ENCODE measurements around the gene CDH4.

- TF ChIP-seq POLR2AphosphoS5 (IDR thresholded peaks at IDR 0.05; ENCODE audit: low read depth, low read length): no peak
- TF ChIP-seq TAF1 (IDR thresholded peaks at IDR 0.05; ENCODE audit: borderline replicate concordance, insufficient read depth, low read length): no peak
- TF ChIP-seq SIN3A (IDR thresholded peaks at IDR 0.05; ENCODE audit: borderline replicate concordance, insufficient read depth, low read length): no peak
- no peak for TF ChIP-seq REST (IDR thresholded peaks at IDR 0.05; ENCODE audit: insufficient read depth in 1 of 2, low read depth in 2 of 2, low read length in 2 of 2)
These were observed 78.4 kb downstream of the CDH4 start for GRCh38 chr20:61330441-61330840.

All from PFSK-1 (cell line).